Measurements from ENCODE around the gene GALNT7.

GRCh38 chr4:173128199-173128890 is 40.3 kb upstream of the GALNT7 start:
- no peak for TF ChIP-seq ZNF670 (tag by site-specific recombination; IDR thresholded peaks at IDR 0.05; ENCODE audit: low read depth)
- no peak for TF ChIP-seq ZNF26 (tag by site-specific recombination; IDR thresholded peaks at IDR 0.05)
- TF ChIP-seq CTCF (tag by site-specific recombination; IDR thresholded peaks at IDR 0.05): no peak
- TF ChIP-seq OVOL3 (tag by site-specific recombination; IDR thresholded peaks at IDR 0.05): no peak
- no peak for TF ChIP-seq ZNF776 (tag by site-specific recombination; IDR thresholded peaks at IDR 0.05; ENCODE audit: borderline replicate concordance)
- TF ChIP-seq KLF1 (tag by site-specific recombination; IDR thresholded peaks at IDR 0.05): no peak
- no peak for TF ChIP-seq RBAK (tag by site-specific recombination; IDR thresholded peaks at IDR 0.05)
- no peak for TF ChIP-seq ZBTB44 (tag by site-specific recombination; IDR thresholded peaks at IDR 0.05)
- TF ChIP-seq ZNF266 (tag by site-specific recombination; IDR thresholded peaks at IDR 0.05; ENCODE audit: low read depth): no peak
- TF ChIP-seq ZNF274 (IDR thresholded peaks at IDR 0.05; ENCODE audit: low read length): no peak
- TF ChIP-seq ZNF274 (tag by site-specific recombination; IDR thresholded peaks at IDR 0.05; ENCODE audit: borderline replicate concordance): no peak
